Natural killer cell treated with Interleukin-12 subunit alpha and Interleukin-12 subunit beta and Interleukin-15 and Interleukin-18, amount 100 ng/mL, for 72 hours (primary cell): ENCODE data around the gene CELSR2. TPM values are rescaled to one million over a fixed set of nuclear protein-coding genes. Genes with fewer than 3 reads are reported as not detected.

Source experiments
- ATAC-seq, 2 donors: fragments of 150-1000 bp; cut with Tn5 transposase in 1 of 2; sonication (Bioruptor Pico), chemical (Tn5 transposase) in 1 of 2; 2 replicates each; pipeline ENCODE4 v1.10.0; 2021
- DNase-seq: peaks from one replicate; pipeline ENCODE4 v3.0.0; 2022; ENCODE audit warnings: low spot score
- H3K27ac Mint-ChIP-seq, 2 donors: 1 replicate in 1 of 2; 2 replicates in 1 of 2; pipeline ENCODE4 v1.8.0; 2022; ENCODE audit warnings: mixed read lengths in 2 of 2, mild to moderate bottlenecking in 1 of 2, moderate library complexity in 1 of 2
- H3K27me3 Mint-ChIP-seq, 2 donors: 1 replicate in 1 of 2; 2 replicates in 1 of 2; pipeline ENCODE4 v1.8.0; 2022; ENCODE audit warnings: mixed read lengths in 2 of 2
- H3K36me3 Mint-ChIP-seq: one replicate; pipeline ENCODE4 v1.8.0; 2022; ENCODE audit warnings: mixed read lengths
- H3K4me1 Mint-ChIP-seq, 2 donors: 1 replicate in 1 of 2; 2 replicates in 1 of 2; pipeline ENCODE4 v1.8.0; 2022; ENCODE audit warnings: low read depth in 2 of 2, mixed read lengths in 2 of 2, mild to moderate bottlenecking in 1 of 2
- H3K4me3 Mint-ChIP-seq: one replicate; pipeline ENCODE4 v1.8.0; 2022; ENCODE audit warnings: mixed read lengths
- H3K9me3 Mint-ChIP-seq: 2 replicates; pipeline ENCODE4 v1.8.0; 2022; ENCODE audit warnings: mixed read lengths
- total RNA-seq, 2 donors: library from RNA; stranded (reverse); gene quantifications; one replicate each; pipeline ENCODE4 v1.2.3, GENCODE V29; 2022

Gene CELSR2
- 1 to 10 TPM; 1.5 to 2.6 TPM for total RNA-seq

GRCh38 chr1:109248797-109249629 lies at the start of gene CELSR2:
TSS of gene CELSR2 (plus strand) at chr1:109249539. CDS start at chr1:109250080, 541 bp downstream.
- Mint-ChIP-seq H3K4me1 (peaks cover 5 to 20% of the 10 kb centered on the region in 2 donors), H3K36me3 (no peaks in the 10 kb centered on the region), H3K27me3 (peaks cover 9 to 15% of the 10 kb centered on the region in 2 donors), H3K27ac (no peak within 1 kb of the TSS), H3K4me3 (no peak within 1 kb of the TSS), H3K9me3 (no peaks in the 10 kb centered on the region)
- peak; percentile 88 to 91 for ATAC-seq
- peak; percentile 68 for DNase-seq

- Mint-ChIP-seq H3K36me3 (no peaks in the 10 kb centered on the region), H3K4me1 (peaks cover 11 to 12% of the 10 kb centered on the region in 2 donors), H3K27ac (peak overlapping the region in 1 of 2 donors; percentile 70), H3K27me3 (peaks cover 0 to 3% of the 10 kb centered on the region in 2 donors), H3K4me3 (no peak overlapping the region), H3K9me3 (no peaks in the 10 kb centered on the region)
- peak in 1 of 2 donors; percentile 51 for ATAC-seq
- DNase-seq, result no peak
Observed at GRCh38 chr1:109199710-109200109, 49.6 kb upstream of the CELSR2 start.

GRCh38 chr1:109201123-109201703 lies 48.1 kb upstream of the CELSR2 start:
- no peak overlapping the region for H3K4me3 Mint-ChIP-seq
- no peak overlapping the region for H3K27ac Mint-ChIP-seq
- DNase-seq, result no peak
- peak; percentile 43 to 69 for ATAC-seq
- H3K4me1 Mint-ChIP-seq, result peaks cover 11 to 12% of the 10 kb centered on the region in 2 donors
- H3K9me3 Mint-ChIP-seq, result no peaks in the 10 kb centered on the region
- H3K36me3 Mint-ChIP-seq, result no peaks in the 10 kb centered on the region
- peaks cover 0 to 3% of the 10 kb centered on the region in 2 donors for H3K27me3 Mint-ChIP-seq

- Mint-ChIP-seq H3K27ac (no peak overlapping the region), H3K4me3 (no peak overlapping the region), H3K9me3 (no peaks in the 10 kb centered on the region), H3K27me3 (peaks cover 4 to 7% of the 10 kb centered on the region in 2 donors), H3K4me1 (peaks cover 6% of the 10 kb centered on the region in 2 donors), H3K36me3 (no peaks in the 10 kb centered on the region)
- ATAC-seq (no peak), DNase-seq (no peak)
Observed at GRCh38 chr1:109204484-109204883, 44.9 kb upstream of the CELSR2 start.

- no peak overlapping the region for H3K4me3 Mint-ChIP-seq
- no peak overlapping the region for H3K27ac Mint-ChIP-seq
- H3K4me1 Mint-ChIP-seq, result no peaks in the 10 kb centered on the region
- H3K36me3 Mint-ChIP-seq, result no peaks in the 10 kb centered on the region
- DNase-seq (no peak), ATAC-seq (no peak)
- no peaks in the 10 kb centered on the region for H3K9me3 Mint-ChIP-seq
- H3K27me3 Mint-ChIP-seq, result peaks cover 5 to 9% of the 10 kb centered on the region in 2 donors
Observed at GRCh38 chr1:109206339-109206738, 43.0 kb upstream of the CELSR2 start.

GRCh38 chr1:109207467-109208103 lies 41.8 kb upstream of the CELSR2 start:
- no peaks in the 10 kb centered on the region for H3K4me1 Mint-ChIP-seq

GRCh38 chr1:109208394-109208793 lies 40.9 kb upstream of the CELSR2 start:
- Mint-ChIP-seq H3K4me3 (no peak overlapping the region), H3K9me3 (no peaks in the 10 kb centered on the region), H3K27ac (no peak overlapping the region), H3K36me3 (no peaks in the 10 kb centered on the region), H3K4me1 (no peaks in the 10 kb centered on the region), H3K27me3 (peaks cover 5 to 9% of the 10 kb centered on the region in 2 donors)
- ATAC-seq (no peak), DNase-seq (no peak)

More at GRCh38 chr1:109207467-109208103, 41.8 kb upstream of the CELSR2 start:
- no peaks in the 10 kb centered on the region for H3K36me3 Mint-ChIP-seq
- H3K4me3 Mint-ChIP-seq, result no peak overlapping the region
- no peak for DNase-seq
- no peak overlapping the region for H3K27ac Mint-ChIP-seq
- peaks cover 5 to 9% of the 10 kb centered on the region in 2 donors for H3K27me3 Mint-ChIP-seq
- ATAC-seq, result no peak
- no peaks in the 10 kb centered on the region for H3K9me3 Mint-ChIP-seq

GRCh38 chr1:109208836-109209463 lies 40.4 kb upstream of the CELSR2 start:
- no peak for ATAC-seq
- Mint-ChIP-seq H3K9me3 (no peaks in the 10 kb centered on the region), H3K36me3 (no peaks in the 10 kb centered on the region), H3K4me3 (no peak overlapping the region), H3K27ac (no peak overlapping the region), H3K4me1 (no peaks in the 10 kb centered on the region), H3K27me3 (peaks cover 5 to 9% of the 10 kb centered on the region in 2 donors)
- DNase-seq, result no peak

GRCh38 chr1:109210058-109210457 lies 39.3 kb upstream of the CELSR2 start:
- DNase-seq (no peak), ATAC-seq (no peak)
- H3K27ac Mint-ChIP-seq, result no peak overlapping the region
- no peaks in the 10 kb centered on the region for H3K9me3 Mint-ChIP-seq
- H3K27me3 Mint-ChIP-seq, result peaks cover 5 to 9% of the 10 kb centered on the region in 2 donors
- H3K36me3 Mint-ChIP-seq, result peaks cover 6% of the 10 kb centered on the region
- H3K4me1 Mint-ChIP-seq, result peaks cover 7% of the 10 kb centered on the region in 2 donors
- no peak overlapping the region for H3K4me3 Mint-ChIP-seq

GRCh38 chr1:109213345-109213823 lies 36.0 kb upstream of the CELSR2 start:
- H3K4me3 Mint-ChIP-seq, result peak overlapping the region; percentile 93
- peaks cover 19% of the 10 kb centered on the region for H3K36me3 Mint-ChIP-seq
- ATAC-seq, result no peak
- H3K4me1 Mint-ChIP-seq, result peaks cover 25 to 26% of the 10 kb centered on the region in 2 donors
- H3K9me3 Mint-ChIP-seq, result no peaks in the 10 kb centered on the region
- H3K27ac Mint-ChIP-seq, result peak overlapping the region; percentile 87 to 99
- peaks cover 5 to 9% of the 10 kb centered on the region in 2 donors for H3K27me3 Mint-ChIP-seq
- DNase-seq, result no peak

- ATAC-seq, result peak; percentile 91 to 95
- peak within 1 kb of the TSS; percentile 93 for H3K4me3 Mint-ChIP-seq
- H3K9me3 Mint-ChIP-seq, result no peaks in the 10 kb centered on the region
- DNase-seq, result peak; percentile 90
- peaks cover 24% of the 10 kb centered on the region for H3K36me3 Mint-ChIP-seq
- peaks cover 3 to 9% of the 10 kb centered on the region in 2 donors for H3K27me3 Mint-ChIP-seq
- peak within 1 kb of the TSS; percentile 87 to 99 for H3K27ac Mint-ChIP-seq
- H3K4me1 Mint-ChIP-seq, result peaks cover 29 to 30% of the 10 kb centered on the region in 2 donors
Observed at GRCh38 chr1:109213824-109214693, 35.3 kb upstream of the CELSR2 start, which contains the start of gene SARS1. TSS of gene SARS1 (plus strand) at chr1:109213918. CDS start at chr1:109213993, 75 bp downstream.

- Mint-ChIP-seq H3K27ac (peak overlapping the region; percentile 87 to 99), H3K27me3 (peaks cover 0 to under 1% of the 10 kb centered on the region in 2 donors), H3K4me1 (peaks cover 29 to 30% of the 10 kb centered on the region in 2 donors), H3K9me3 (no peaks in the 10 kb centered on the region), H3K36me3 (peaks cover 24% of the 10 kb centered on the region), H3K4me3 (peak overlapping the region; percentile 93)
- DNase-seq (no peak), ATAC-seq (peak; percentile 47 to 66)
Observed at GRCh38 chr1:109214695-109215623, 34.4 kb upstream of the CELSR2 start.
